Measurements from ENCODE around the gene GJE1.

GRCh38 chr6:142172758-142173157 lies 40.0 kb downstream of the GJE1 start:
- no peak for TF ChIP-seq POLR2A (IDR thresholded peaks at IDR 0.05)
- no peak for TF ChIP-seq CTCF (IDR thresholded peaks at IDR 0.05)
